ENCODE data around the gene EPHB1.

Gene EPHB1

GRCh38 chr3:135172191-135172869, 377.3 kb downstream of the EPHB1 start:
- DNase-seq = no peak

- no peak for DNase-seq
Observed at GRCh38 chr3:135175728-135176277, 380.7 kb downstream of the EPHB1 start.

DNA sequence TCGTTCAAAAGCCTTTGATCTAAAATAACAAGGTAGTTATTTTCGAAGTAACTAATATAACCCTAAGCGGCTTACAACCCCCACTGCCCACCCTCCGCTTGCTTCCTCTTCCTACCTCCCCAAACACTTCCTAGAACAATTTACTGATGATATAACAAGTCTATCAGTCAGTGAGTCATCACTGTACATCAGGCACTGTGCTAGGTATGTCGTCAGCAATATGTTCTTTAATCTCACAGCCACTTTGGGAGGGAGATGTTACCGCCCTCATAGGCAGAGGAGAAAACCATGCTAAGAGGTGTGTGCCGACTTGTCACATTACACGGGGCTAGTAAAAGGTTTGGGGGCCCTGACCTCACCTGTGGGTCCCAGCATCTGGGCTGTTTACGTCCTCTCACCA, 381.8 kb downstream of the EPHB1 start:
- DNase-seq = no peak

- no peak for DNase-seq
Observed at GRCh38 chr3:135178566-135178965, 383.5 kb downstream of the EPHB1 start.

GRCh38 chr3:135181408-135181807, 386.3 kb downstream of the EPHB1 start:
- DNase-seq = no peak

GRCh38 chr3:135182364-135182998, 387.4 kb downstream of the EPHB1 start:
- no peak for DNase-seq

- DNase-seq = no peak
Observed at GRCh38 chr3:135190658-135191057, 395.6 kb downstream of the EPHB1 start.

GRCh38 chr3:135191708-135192107, 396.6 kb downstream of the EPHB1 start:
- no peak for DNase-seq

DNA sequence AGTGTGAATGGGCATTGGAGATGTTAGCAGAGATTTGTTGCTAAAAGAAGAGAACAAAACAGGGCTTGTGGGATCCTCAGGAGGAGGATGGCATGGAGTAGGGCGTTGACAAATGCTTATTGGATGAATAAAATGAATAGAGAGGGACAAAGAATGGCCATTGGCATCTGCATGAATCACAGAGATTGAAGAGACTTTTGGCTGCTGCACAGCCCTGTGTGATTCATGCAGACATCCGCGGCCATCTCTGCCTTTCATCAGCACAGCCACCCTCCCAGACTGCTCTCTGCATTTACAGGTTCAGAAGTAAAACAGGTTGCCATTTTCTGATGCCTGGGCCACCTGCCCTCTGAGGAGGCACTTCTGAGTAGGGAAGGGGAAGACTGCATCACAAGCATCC, 397.9 kb downstream of the EPHB1 start:
- DNase-seq = no peak

DNA sequence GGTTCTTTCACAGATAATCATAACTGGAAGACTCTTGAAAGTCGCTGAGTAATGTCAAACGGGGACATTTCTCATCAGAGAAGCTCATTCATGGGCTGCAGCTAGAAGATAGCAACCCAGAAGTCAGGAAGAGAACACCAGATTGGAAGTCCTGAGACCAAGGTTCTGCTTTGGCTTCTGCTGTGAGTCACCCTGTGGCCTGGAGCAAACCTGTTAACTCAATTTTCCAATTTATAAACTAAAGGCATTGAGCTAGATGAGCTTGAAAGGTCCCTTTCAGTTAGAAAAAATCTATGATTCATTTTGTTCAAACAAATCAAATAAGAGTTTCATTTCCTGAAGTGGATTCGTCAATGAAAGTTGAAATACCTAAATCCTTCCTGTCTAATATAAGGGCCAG, 402.2 kb downstream of the EPHB1 start:
- no peak for DNase-seq

GRCh38 chr3:135197856-135198255, 402.8 kb downstream of the EPHB1 start:
- DNase-seq = no peak

DNA sequence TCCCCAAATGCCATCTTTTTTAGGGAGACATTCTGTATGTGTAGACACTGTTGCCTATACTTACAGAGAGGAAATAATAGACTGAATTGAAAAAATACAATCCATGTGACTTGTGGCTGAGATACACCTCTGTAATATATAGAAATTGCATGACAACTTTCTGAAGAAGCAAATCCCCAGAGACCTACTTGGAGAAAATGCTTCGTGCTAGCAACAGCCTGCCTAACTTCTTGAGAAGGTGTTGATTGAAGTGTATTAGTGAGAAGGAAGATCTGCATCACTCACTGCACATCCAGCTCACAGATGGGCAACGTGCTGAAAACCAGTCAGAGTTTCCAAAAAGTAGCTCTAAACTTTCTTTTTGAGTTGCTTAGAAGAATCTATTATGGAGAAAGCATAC, 404.1 kb downstream of the EPHB1 start:
- no peak for DNase-seq

DNA sequence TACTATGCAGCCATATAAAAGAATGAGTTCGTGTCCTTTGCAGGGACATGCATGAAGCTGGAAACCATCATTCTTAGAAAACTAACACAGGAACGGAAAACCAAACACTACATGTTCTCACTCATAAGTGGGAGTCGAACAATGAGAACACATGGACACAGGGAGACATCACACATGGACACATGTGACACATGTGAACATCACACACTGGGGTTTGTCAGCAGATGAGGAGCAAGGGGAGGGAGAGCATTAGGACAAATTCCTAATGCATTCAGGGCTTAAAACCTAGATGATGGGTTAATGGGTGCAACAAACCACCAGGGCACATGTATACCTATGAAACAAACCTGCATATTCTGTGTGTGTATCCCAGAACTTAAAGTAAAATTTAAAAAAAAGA, 408.0 kb downstream of the EPHB1 start:
- DNase-seq = no peak

- no peak for DNase-seq
Observed at GRCh38 chr3:135213213-135213612, 418.2 kb downstream of the EPHB1 start.

- no peak for DNase-seq
Observed at GRCh38 chr3:135213822-135214221, 418.8 kb downstream of the EPHB1 start.

- DNase-seq = no peak
Observed at GRCh38 chr3:135214400-135214799, 419.3 kb downstream of the EPHB1 start.

DNA sequence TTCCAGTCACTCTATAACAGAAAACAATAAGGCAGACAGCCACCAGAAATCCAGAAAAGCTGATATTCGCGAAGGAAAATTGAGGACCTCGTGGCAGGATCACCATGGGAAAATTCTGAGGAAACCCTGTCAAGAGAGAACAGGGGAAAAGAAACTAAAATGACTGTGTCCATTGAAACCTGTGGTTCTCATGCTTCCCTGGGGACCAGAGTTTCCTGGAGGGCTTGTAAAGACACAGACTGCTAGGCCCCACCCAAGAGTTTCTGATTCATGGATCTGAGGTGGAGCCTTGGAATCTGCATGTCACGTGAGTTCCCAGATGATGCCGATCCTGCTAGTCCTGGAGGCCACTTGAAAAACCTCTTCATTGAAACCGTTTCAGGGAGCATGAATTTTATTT, 420.5 kb downstream of the EPHB1 start:
- DNase-seq = no peak

- no peak for DNase-seq
Observed at GRCh38 chr3:135216659-135217058, 421.6 kb downstream of the EPHB1 start.

- no peak for DNase-seq
Observed at GRCh38 chr3:135217730-135218129, 422.7 kb downstream of the EPHB1 start.

- DNase-seq = no peak
Observed at GRCh38 chr3:135218304-135218703, 423.2 kb downstream of the EPHB1 start.

DNA sequence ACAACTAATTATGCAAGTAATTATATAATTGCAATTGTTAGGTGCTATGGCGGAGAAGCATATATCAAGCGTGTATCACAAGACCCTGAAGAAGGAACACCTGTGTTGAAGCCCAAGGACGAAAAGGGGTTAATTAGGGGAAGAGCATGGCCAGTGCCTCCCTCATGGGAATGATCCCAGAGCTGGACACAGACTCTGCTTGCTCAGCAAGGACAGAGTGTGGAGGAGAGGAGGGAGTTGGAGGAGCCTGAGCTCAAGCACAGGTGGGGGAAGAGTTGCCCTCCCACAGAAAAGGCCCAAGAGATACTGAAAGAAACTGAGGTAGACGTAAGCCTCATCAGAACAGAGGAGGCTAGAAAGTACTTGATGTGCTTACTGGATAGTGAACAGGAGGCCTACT, 423.7 kb downstream of the EPHB1 start:
- DNase-seq = no peak

GRCh38 chr3:135224815-135225362, 429.8 kb downstream of the EPHB1 start:
- DNase-seq = no peak

GRCh38 chr3:135226057-135226456, 431.0 kb downstream of the EPHB1 start:
- DNase-seq = no peak

DNA sequence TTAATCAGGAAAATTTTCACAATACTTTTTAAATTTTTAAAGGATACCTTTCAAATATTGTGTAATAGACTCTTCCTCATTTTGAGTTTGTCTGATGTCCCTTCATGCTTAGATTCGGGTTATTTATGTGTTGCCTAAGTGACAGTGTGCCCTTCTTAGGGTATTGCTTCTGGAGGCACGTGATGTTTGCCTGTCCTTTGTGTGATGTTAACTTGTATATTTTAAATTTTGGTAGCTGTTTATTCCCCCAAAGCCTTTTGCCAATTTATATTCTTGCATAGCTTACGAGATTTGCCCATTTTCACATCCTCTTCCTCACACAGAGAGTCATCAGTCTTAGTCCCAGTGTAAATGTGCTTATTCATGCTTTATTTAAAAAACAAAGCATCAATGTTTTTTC, 433.1 kb downstream of the EPHB1 start:
- no peak for DNase-seq

All from activated T-cell treated with anti-CD3 and anti-CD28 coated beads for 4 hours (primary cell).